Measurements from ENCODE around the gene TFG. TPM values are rescaled to one million over a fixed set of nuclear protein-coding genes. Genes with fewer than 3 reads are reported as not detected.

Gene TFG
- total and polyA plus RNA-seq, 2 of the 4 experiments (the other 2 are of a cell fraction), result 47.7 to 165 TPM

- Histone ChIP-seq H2BK20ac (ENCODE audit: low read depth, low read length) (no peak overlapping the region), H3K9me1 (ENCODE audit: insufficient read depth, low read length) (no peaks in the 10 kb centered on the region), H4K5ac (ENCODE audit: low read depth, low read length) (no peak overlapping the region), H3K4me3 (ENCODE audit: insufficient read depth, low read depth, low read length) (no peak overlapping the region), H3K14ac (replicated peaks; ENCODE audit: low read depth, low read length) (no peak overlapping the region), H2BK5ac (ENCODE audit: low read depth, low read length, poor library complexity, severe bottlenecking) (no peak overlapping the region), H3K27me3 (ENCODE audit: control insufficient read depth, insufficient read depth, low read length) (peaks cover 29% of the 10 kb centered on the region), H2AFZ (replicated peaks; ENCODE audit: low read length, poor library complexity) (no peak overlapping the region), H3K9ac (ENCODE audit: low read depth, low read length) (no peak overlapping the region), H3K18ac (ENCODE audit: low read depth, low read length) (no peak overlapping the region), H3K79me1 (ENCODE audit: low read depth in 1 of 2, low read length in 2 of 2) (no peaks in the 10 kb centered on the region), H3K27ac (ENCODE audit: insufficient read depth, low read length) (no peak overlapping the region), H2AK5ac (ENCODE audit: low read depth, low read length) (no peak overlapping the region), H2BK15ac (ENCODE audit: low read depth, low read length) (no peak overlapping the region), H3K4ac (ENCODE audit: low read depth, low read length) (no peak overlapping the region), H2BK120ac (ENCODE audit: low read depth, low read length) (no peak overlapping the region), H3K23ac (ENCODE audit: low read depth, low read length) (no peak overlapping the region), H4K8ac (ENCODE audit: low read depth in 2 of 2, low read length in 2 of 2) (no peak overlapping the region), H3K4me2 (ENCODE audit: low read depth, low read length) (no peak overlapping the region), H3K4me1 (ENCODE audit: control insufficient read depth, insufficient read depth, low read length) (no peaks in the 10 kb centered on the region; the same call in 1 of the 2 replicates), H3K36me3 (ENCODE audit: control insufficient read depth, insufficient read depth, low read length) (no peaks in the 10 kb centered on the region), H2AK9ac (replicated peaks; ENCODE audit: low read depth, low read length, poor library complexity) (no peak overlapping the region), H3K56ac (ENCODE audit: extremely low read depth, insufficient read depth, low read length) (no peak overlapping the region), H4K20me1 (ENCODE audit: insufficient read depth, low read length) (no peaks in the 10 kb centered on the region), H3K9me3 (ENCODE audit: control insufficient read depth, insufficient read depth, low read length) (0 out of 2 replicates have a peak, but pooled peaks cover 2% of the 10 kb centered on the region), H4K91ac (ENCODE audit: insufficient read depth, low read depth, low read length) (no peak overlapping the region)
- no TSS peak for BruUV-seq (replicated peaks)
- in situ Hi-C loops (cut with MboI; ENCODE audit: low sequenced_read_pairs), result no loop called here
- intact Hi-C loops (cut with micrococcal nuclease), result no loop called here
- TF ChIP-seq ELK1 (IDR thresholded peaks at IDR 0.05; ENCODE audit: borderline replicate concordance, low read depth, low read length), result no peak
- TF ChIP-seq MAZ (IDR thresholded peaks at IDR 0.05; ENCODE audit: borderline replicate concordance, low read depth, low read length), result no peak
- no peak for TF ChIP-seq RCOR1 (IDR thresholded peaks at IDR 0.05; ENCODE audit: insufficient replicate concordance, low read length)
- no peak for TF ChIP-seq FOS (IDR thresholded peaks at IDR 0.05; ENCODE audit: low read depth, low read length)
- CTCF ChIA-PET, result no interaction called here
- WGBS, 2 experiments (ENCODE audit: extremely low coverage in 2 of 2, insufficient read length in 1 of 2), result no CpG with 5 or more reads among the region's 3 CpGs
- dilution Hi-C loops (cut with HindIII; ENCODE audit: low sequenced_read_pairs, unreplicated experiment), result no loop called here
- no peak for ATAC-seq (ENCODE audit: low read depth)
- DNase-seq, result no peak
- POLR2A ChIA-PET (ENCODE audit: unreplicated experiment), result no interaction called here
Observed at GRCh38 chr3:100698736-100699135, 10.6 kb upstream of the TFG start.

Measured in IMR-90 (cell line).